Ascending aorta (tissue), 2 donors: ENCODE results near the gene CHI3L1. TPM values are rescaled to one million over a fixed set of nuclear protein-coding genes. Genes with fewer than 3 reads are reported as not detected.

Source experiments
- DNase-seq, 2 donors: peaks; one replicate each; pipeline ENCODE4 v3.0.0-alpha.2; 2019; ENCODE audit warnings: low spot score in 2 of 2
- H3K27ac ChIP-seq, 2 donors: fragments of 200-600 bp; sonication (generic); one replicate each; pipeline ENCODE4 v1.5.1; 2016 to 2017; ENCODE audit warnings: mild to moderate bottlenecking in 1 of 2
- H3K27me3 ChIP-seq: fragments of 200-600 bp; sonication (generic); one replicate; pipeline ENCODE4 v1.5.1; 2017
- H3K36me3 ChIP-seq, 2 donors: fragments of 200-600 bp; sonication (generic); one replicate each; pipeline ENCODE4 v1.5.1; 2016
- H3K4me1 ChIP-seq, 2 donors: fragments of 200-600 bp; sonication (generic); one replicate each; pipeline ENCODE4 v1.5.1; 2016 to 2017; ENCODE audit warnings: mild to moderate bottlenecking in 1 of 2
- H3K4me3 ChIP-seq, 2 donors: fragments of 200-600 bp; sonication (generic); one replicate each; pipeline ENCODE4 v1.5.1; 2016 to 2017; ENCODE audit warnings: mild to moderate bottlenecking in 1 of 2
- H3K9me3 ChIP-seq, 2 donors: fragments of 200-600 bp; sonication (generic); one replicate each; pipeline ENCODE4 v1.5.1; 2016
- intact Hi-C: fragments of 100-400 bp; cut with DNase I; formaldehyde crosslinking; loops from one replicate; pipeline ENCODE4 v1.15.1; 2023
- total RNA-seq: library from RNA; depleted of rRNA; stranded (reverse); fragments of >200 nt; gene quantifications from one replicate; pipeline ENCODE4 v1.1.0, GENCODE V29; 2016
- TF ChIP-seq, protein P1 (sequence below), 3 experiments: fragments of 200-600 bp in 2 of 3; fragments of 450-650 bp in 1 of 3; sonication (generic) in 2 of 3; IDR thresholded peaks; one replicate each; pipeline ENCODE4 v1.5.1; 2016 to 2019; ENCODE audit warnings: antibody characterized with exemption in 3 of 3, mild to moderate bottlenecking in 1 of 3, moderate library complexity in 1 of 3

CHI3L1 gene
- total RNA-seq, 1 donor from 2014 or later = 73.8 TPM

DNA sequence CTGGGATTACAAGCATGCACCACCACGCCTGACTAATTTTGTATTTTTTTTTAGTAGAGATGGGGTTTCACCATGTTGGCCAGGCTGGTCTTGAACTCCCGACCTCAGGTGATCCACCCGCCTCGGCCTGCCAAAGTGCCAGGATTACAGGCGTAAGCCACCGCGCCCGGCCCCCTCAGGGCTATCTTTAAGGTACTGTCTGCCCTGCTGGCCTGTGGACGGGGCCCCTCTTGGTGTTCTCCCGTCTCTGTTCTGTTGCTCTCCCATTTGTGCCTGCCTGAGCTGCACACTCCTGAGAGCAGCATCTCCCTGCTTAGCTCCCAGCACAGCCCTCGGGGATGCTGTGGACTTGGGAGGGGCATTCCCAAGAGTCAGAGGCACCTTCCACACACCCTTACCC is 24.8 kb downstream of the CHI3L1 start:
- no peak for DNase-seq
- TF ChIP-seq, protein P1, sequence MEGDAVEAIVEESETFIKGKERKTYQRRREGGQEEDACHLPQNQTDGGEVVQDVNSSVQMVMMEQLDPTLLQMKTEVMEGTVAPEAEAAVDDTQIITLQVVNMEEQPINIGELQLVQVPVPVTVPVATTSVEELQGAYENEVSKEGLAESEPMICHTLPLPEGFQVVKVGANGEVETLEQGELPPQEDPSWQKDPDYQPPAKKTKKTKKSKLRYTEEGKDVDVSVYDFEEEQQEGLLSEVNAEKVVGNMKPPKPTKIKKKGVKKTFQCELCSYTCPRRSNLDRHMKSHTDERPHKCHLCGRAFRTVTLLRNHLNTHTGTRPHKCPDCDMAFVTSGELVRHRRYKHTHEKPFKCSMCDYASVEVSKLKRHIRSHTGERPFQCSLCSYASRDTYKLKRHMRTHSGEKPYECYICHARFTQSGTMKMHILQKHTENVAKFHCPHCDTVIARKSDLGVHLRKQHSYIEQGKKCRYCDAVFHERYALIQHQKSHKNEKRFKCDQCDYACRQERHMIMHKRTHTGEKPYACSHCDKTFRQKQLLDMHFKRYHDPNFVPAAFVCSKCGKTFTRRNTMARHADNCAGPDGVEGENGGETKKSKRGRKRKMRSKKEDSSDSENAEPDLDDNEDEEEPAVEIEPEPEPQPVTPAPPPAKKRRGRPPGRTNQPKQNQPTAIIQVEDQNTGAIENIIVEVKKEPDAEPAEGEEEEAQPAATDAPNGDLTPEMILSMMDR (IDR thresholded peaks at IDR 0.05) = no peak
- H3K36me3 ChIP-seq = no peaks in the 10 kb centered on the region
- no peaks in the 10 kb centered on the region for H3K4me1 ChIP-seq
- peaks cover 0 to 4% of the 10 kb centered on the region in 2 donors for H3K9me3 ChIP-seq
- H3K4me3 ChIP-seq = no peak overlapping the region
- intact Hi-C loops = no loop called here
- H3K27me3 ChIP-seq = no peaks in the 10 kb centered on the region
- no peak overlapping the region for H3K27ac ChIP-seq

DNA sequence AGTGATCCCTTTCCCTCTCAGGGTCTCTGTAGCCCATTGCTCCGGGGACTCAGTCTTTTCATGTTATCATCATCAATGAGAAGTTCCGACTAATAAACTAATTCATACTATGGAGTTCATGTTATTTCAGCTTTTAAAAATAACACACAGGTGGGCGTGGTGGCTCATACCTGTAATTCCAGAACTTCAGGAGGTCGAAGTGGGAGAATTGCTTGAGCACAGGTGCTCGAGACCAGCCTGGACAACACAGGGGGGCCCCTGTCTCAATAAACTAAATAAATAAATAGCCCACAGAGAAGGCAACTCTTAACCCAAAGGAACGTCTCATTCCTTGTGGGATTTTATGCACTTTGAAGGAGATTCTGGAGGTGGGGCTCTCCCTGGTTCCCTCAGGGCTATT is 25.3 kb downstream of the CHI3L1 start:
- intact Hi-C loops = no loop called here
- DNase-seq = no peak
- H3K4me1 ChIP-seq = no peaks in the 10 kb centered on the region
- peaks cover 0 to 4% of the 10 kb centered on the region in 2 donors for H3K9me3 ChIP-seq
- no peaks in the 10 kb centered on the region for H3K27me3 ChIP-seq
- no peak overlapping the region for H3K4me3 ChIP-seq
- H3K36me3 ChIP-seq = no peaks in the 10 kb centered on the region
- TF ChIP-seq, protein P1 (IDR thresholded peaks at IDR 0.05) = no peak
- no peak overlapping the region for H3K27ac ChIP-seq

- Histone ChIP-seq H3K4me1 (no peaks in the 10 kb centered on the region), H3K27me3 (no peaks in the 10 kb centered on the region), H3K36me3 (no peaks in the 10 kb centered on the region), H3K9me3 (peaks cover 0 to 4% of the 10 kb centered on the region in 2 donors), H3K27ac (no peak overlapping the region), H3K4me3 (no peak overlapping the region)
- intact Hi-C loops = no loop called here
- TF ChIP-seq, protein P1 (IDR thresholded peaks at IDR 0.05) = no peak
- no peak for DNase-seq
Observed at GRCh38 chr1:203159844-203160243, 26.7 kb downstream of the CHI3L1 start.

DNA sequence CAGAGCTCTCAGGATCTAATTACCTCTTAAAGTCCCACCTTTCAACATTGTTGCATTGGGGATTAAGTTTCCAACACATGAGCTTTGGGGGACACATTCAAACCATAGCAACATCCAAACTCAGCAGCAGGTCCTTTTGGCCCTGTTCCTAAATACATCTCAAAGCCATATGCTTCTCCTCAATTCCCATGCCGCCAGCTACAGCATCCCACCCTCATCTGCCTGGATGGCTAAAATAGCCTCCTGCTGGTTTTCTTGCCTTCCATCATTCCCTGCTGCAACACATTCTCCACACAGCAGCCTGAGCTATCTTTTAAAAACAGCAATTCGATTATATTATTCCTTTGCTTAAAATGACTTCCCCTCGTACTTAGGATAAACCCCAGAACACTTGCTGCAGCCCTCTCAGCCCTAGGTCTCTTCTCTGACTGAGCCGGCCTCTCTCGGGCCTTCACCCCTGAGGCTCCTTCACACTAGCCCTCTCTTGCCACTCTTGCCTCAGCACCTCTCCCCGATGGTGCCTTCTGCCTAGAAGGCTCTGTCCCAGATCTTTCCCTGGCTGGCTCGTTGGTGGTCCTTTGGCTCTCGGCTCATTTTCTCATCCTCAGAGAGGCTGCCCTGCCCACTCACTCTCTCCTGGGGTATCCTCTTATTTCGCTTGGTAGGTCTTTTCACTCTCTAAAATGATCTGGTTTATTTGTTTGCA is 27.4 kb downstream of the CHI3L1 start:
- Histone ChIP-seq H3K27ac (no peak overlapping the region), H3K27me3 (no peaks in the 10 kb centered on the region), H3K4me1 (no peaks in the 10 kb centered on the region), H3K9me3 (peaks cover 0 to 4% of the 10 kb centered on the region in 2 donors), H3K4me3 (no peak overlapping the region), H3K36me3 (no peaks in the 10 kb centered on the region)
- intact Hi-C loops = no loop called here
- TF ChIP-seq, protein P1 (IDR thresholded peaks at IDR 0.05) = no peak
- DNase-seq = no peak

- Histone ChIP-seq H3K27me3 (no peaks in the 10 kb centered on the region), H3K36me3 (no peaks in the 10 kb centered on the region), H3K9me3 (peaks cover 0 to 4% of the 10 kb centered on the region in 2 donors), H3K4me1 (no peaks in the 10 kb centered on the region), H3K4me3 (no peak overlapping the region), H3K27ac (no peak overlapping the region)
- no peak for DNase-seq
- intact Hi-C loops = no loop called here
- TF ChIP-seq, protein P1 (IDR thresholded peaks at IDR 0.05) = no peak
Observed at GRCh38 chr1:203158423-203158822, 28.1 kb downstream of the CHI3L1 start.
